ENCODE measurements around the gene TIMM22. TPM values are rescaled to one million over a fixed set of nuclear protein-coding genes. Genes with fewer than 3 reads are reported as not detected.

TIMM22 gene
- total RNA-seq, 1 experiment from 2014 or later = 13.6 TPM

DNA sequence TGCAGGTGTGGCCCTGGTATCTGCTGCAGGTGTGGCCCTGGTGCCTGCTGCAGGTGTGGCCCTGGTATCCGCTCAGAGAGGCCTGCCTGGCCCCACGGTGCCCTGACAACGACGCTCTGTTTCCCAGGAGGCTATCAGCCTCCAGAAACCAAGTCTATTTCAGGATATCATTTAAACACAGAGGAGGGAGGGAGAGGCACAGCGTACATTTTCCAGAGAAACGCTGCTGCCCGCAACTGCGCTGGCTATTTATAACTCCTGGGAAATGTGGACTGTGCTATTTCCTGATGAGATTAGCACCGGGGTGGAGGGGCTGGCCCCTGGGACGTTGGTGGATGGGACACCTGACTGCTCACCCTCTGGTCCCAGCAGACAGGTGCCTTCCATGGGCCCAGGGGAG lies 22.5 kb downstream of the TIMM22 start:
- DNase-seq (ENCODE audit: low read depth) = no peak

DNA sequence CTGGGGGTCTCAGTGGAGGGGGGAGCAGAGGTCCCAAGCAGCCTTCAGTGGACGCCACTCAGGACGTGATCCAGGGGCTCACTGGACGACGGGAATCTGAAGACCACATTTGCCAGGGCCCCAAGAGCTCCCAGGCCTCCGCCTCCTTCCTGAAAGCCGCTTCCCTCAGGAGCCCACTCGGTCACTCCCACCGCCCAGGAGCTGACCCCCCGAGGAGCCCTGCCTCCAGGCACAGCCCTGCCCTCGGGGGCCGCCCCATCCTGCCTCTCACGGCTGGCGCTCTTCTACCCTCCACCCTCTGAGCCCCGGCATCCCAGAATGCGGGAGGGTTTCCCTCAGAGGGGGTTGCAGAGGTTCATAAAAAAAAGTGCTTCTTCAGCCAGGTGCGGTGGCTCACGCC lies 24.2 kb downstream of the TIMM22 start:
- no peak for DNase-seq (ENCODE audit: low read depth)

DNA sequence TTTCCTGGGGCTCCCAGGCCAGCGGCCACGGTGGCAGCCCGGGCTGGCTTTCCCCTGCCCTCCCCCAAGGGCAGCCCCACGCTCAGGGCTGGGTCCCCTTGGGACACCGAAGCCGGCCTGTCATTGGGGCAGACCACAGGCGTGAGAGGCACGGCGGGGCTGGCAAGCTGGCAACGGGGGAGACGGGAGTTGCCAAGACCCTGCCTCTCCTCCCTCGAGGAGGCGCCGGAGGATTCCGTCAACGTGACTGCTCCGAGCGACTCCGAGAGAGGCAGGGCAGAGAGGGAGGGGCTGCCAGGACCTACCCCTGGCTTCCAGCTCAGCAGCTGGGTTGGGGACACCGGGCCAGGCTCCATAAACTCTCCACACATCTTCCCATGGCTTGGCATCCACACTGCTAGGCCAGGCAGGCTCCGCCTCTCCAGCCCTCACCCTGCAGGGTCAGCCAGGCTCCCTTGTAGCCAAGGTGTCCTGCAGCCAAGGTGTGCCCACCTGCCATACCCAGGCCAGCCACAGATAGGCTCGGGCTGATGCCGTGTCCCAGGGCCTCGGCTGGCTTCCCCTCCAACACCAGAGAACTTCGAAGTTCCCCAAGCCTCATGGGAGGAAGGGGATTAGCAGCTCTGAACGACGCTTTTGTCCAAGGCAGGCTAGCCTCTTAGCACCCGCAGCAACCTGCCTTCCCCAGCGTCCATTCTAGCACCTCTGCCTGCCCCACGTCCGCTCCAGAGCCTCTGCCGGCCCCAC lies 25.5 kb downstream of the TIMM22 start:
- DNase-seq (ENCODE audit: low read depth) = no peak

DNA sequence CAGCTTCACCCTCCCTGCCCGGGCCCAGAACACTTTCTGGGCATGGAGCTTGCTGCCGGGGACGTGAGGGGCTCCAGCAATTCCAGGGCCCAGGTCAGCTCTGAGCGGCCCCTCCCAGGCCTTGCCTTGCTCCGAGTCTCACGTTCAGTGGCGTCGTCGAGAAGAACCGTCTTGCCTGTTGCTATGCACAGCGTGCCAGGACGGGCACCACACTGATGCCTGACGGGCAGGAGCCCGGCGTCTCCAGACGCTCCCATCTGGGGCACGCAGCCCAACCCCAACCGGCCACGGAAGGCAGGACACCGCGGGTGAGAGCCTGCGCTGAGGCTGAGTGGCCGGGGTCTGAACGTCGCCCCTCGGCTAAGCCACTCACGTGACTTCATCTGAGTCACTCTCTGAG lies 27.1 kb downstream of the TIMM22 start:
- DNase-seq (ENCODE audit: low read depth) = no peak

DNA sequence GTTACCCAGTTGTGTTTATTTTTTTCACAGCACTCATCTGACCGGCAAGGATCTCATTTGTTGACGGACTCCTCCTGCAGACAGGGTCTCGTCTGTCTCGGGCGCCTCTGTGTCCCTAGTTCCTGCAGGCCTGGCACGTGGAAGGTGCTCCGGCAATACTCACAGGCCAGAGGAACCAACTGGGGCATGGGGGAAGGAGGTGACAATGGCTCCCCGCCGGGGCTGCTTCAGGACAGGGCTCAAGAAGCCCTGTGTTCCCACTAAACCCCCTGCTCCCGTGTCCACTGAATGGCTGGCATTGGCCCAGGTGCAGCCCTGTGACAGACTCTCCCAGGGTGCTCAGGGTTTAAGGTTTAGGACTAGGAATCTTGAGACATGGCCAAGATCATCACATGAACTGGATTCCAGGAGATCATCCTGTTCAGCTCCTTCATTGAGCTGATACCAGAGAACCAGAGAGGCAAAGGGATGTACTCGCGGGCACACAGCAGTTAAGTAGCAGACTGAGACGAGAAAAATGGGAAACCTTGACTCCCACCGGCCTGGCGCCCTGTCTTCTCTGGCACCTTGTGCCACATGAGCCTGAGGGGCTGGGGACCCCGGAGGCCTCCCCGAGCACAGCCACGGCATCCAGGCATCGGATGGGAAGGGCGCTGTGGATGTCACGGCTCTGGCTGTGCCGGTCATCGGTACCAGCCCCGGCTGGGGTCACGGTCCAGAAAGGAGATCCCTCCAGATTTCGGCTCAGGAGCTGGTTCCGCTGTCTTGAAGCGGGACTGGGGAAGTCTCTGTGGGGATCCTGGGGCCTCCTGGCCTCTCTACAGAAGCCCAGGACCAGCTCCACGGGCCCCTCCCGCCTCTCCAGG lies 29.0 kb downstream of the TIMM22 start:
- no peak for DNase-seq (ENCODE audit: low read depth)

DNA sequence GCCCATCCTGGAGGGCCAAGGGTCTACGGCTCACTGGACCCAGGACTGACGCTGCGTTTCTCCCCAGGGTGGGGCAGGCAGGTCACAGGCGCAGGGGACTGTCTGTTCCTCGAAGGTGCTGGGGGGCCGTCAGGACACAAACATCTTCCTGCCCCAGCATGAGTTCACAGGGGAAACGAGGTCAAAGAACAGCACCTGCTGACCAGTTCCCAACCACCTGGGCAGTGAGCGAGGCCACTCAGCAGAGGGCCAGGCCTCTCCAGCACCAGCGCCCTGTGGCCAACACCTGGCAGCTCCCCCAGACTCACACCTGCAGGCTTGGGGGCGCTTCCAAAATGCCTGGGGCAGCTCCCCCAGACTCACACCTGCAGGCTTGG lies 29.7 kb downstream of the TIMM22 start:
- DNase-seq (ENCODE audit: low read depth) = no peak

DNA sequence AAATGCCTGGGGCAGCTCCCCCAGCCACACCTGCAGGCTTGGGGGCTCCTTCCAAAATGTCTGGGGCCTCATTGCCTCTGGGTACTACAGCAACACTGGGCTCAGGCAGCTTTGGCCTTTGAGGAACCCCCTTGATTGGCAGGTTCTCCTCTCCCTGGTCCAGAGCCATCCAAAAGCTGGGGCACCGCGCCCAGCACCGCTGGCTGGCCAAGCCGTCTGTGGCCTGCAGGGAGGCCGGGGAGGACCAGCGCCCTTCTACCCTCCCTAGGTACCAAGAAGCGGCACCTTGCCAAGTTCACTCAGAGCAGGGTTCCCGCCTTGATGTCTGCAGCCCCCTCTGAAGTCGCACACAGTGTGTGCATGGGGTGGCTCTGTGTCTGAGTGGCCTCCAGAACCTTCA lies 30.1 kb downstream of the TIMM22 start:
- DNase-seq (ENCODE audit: low read depth) = no peak

GRCh38 chr17:1029196-1029921 lies 32.4 kb downstream of the TIMM22 start:
- DNase-seq (ENCODE audit: low read depth) = peak; percentile 42

DNA sequence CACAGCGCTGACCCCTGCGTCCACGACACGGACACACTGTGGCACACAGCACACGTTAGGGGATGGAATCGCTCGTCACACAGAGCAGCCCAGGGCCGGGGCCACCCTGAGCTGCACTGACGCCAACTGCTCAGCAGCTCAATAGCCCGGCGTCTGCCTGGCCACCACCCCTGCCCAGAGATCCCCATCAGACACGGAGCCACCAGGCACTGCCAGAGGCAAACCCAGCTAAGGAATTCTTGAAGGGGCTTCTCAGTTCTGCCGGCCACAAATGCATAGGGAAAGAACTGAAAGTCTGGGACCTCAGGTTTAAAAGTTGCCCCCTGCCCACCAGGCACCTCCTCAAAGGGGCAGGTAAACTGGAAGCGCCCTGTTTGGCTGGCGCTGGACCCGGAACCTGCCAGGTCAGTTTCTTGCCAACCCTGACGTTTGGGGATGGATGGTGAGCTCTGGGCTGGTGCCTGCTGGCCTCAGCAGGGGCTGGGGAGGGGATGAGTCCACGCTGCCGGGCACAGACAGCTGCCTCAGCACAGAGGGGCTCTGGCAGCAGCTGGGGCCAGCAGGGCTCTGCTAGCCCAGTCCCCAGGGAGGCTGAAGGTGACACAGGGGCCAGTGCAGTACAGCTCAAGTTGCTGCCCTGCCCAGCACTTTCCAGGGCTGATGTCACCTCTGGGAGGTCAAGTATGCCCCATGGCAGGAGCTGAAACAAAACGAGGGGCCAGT lies 33.2 kb downstream of the TIMM22 start:
- no peak for DNase-seq (ENCODE audit: low read depth)

- DNase-seq (ENCODE audit: low read depth) = no peak
These were observed 34.0 kb downstream of the TIMM22 start for GRCh38 chr17:1030684-1031532.

DNA sequence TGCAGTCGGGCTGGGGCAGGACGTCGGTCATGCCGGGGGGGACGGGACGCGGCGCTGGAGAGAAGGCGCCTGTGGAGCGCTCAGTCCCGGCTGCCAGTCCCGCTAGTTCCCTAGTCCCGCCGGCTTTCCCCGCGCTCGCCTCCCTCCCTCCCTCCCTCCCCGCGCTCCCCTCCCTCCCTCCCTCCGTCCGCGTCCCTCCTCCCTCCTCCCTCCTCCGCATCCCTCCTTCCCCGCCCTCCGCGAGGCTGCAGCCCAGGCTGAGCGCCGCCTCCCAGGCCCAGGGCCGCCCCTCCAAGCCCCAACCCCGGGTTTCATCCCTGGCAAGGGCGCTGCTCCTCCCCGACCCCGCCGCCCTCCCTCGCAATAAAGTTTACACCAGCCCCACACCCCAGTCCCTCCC lies 34.8 kb downstream of the TIMM22 start:
- DNase-seq (ENCODE audit: low read depth) = no peak

DNA sequence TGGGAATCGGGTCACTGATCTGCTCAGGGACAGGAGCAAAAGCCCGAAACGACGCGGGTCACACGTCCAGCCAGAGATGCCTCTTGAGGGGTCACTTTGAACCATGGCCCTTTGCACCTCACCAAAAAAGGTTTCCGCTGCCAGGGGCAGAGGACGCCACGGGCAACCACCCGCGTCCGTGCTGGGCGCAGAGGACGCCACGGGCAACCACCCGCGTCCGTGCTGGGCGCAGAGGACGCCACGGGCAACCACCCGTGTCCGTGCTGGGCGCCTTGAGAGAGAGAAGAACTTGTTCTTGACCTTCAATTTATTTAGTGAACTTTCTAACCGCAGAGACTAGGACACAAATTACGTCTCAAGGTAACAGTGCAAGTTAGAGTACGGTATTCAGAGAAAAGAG lies 35.5 kb downstream of the TIMM22 start:
- DNase-seq (ENCODE audit: low read depth) = no peak

DNA sequence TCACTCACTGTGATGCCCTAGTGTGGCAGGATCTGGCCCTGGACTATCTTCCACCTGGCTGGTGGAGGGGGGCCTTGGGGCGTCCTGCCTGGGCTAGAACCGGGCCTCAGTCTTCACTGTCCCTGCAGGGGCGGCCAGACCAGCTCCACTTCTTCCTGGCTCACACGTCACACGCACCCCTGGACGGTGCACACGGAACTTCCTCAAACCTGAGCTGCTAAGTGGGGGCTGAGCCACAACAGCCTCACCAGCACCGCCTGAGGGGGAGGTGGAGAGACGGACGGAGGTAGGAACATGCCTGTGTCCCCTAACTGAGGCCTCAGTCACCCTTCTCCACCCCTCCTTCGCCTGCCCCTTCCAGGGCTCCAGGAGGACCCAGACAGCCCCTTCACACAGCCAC lies 36.6 kb downstream of the TIMM22 start:
- DNase-seq (ENCODE audit: low read depth) = no peak

DNA sequence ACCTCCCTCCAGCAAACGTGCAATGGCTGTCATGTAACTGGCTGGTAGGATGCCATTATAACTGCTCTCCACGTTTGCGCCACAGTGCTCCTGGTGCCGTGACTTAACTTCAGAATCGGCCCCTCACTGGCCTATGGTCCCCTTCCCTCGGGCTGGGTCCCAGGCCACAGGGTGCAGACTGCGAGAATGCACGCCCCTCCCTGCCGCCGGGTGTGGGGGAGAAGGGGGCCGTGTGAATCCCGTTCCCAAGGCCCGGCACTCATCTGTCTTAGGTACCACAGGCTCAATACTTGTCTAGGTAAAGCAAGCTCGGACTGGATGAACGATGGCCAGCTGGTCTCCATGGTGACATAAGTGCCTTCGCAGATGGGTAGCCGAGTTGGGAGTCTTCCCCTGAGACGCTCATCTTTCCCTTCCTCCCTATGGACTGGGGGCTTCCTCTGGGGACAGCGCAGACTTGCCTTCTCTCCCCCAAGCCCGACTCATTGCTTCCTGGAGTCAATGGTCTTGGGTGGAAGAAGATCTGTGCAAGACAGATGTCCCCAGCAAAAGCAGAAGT lies 37.8 kb downstream of the TIMM22 start:
- no peak for DNase-seq (ENCODE audit: low read depth)

DNA sequence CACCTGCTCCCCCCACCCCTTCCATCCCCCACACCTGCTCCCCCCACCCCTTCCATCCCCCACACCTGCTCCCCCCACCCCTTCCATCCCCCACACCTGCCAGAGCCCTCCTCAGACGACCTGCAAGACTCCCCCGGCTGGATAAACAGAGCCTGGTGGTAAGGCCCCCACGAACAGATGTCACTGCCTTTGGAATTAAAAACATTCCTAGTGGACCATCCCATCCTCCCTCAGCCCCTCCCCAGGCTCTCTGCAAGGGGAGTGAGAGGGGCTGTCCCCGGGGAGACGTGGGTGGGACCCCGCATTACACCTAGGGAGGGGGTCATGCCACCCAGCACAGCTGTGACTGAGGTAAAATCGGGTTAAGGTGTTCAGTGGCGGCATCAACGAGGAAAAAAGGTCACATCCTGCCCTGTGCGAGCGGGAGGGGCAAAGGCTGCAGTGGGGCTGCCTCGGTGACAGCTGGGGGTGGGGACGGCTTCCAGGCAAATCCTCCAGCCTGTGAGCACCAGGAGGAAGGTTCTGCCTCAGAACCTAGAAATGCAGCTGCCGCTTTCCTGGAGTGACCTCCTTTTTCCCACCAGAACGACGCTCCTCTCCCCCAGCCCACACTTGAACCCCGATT lies 38.7 kb downstream of the TIMM22 start:
- DNase-seq (ENCODE audit: low read depth) = no peak

GRCh38 chr17:1036171-1036844 lies 39.4 kb downstream of the TIMM22 start:
- no peak for DNase-seq (ENCODE audit: low read depth)

DNA sequence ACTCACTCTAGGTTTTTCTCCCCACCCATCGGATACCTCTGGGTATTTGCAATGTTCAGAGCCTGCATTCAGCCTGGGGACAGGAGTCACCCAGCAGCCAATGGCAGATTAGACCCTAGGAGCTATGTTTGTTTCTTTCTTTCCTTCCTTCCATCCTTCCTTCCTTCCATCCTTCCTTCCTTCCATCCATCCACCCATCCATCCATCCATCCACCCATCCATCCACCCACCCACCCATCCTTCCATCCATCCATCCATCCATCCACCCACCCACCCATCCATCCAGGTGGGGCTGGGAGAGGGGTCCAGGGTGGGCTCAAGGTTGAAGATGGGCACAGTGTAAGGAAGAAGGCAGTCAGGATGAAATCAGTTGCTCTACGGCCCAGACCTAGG lies 39.9 kb downstream of the TIMM22 start:
- DNase-seq (ENCODE audit: low read depth) = no peak

GRCh38 chr17:1037238-1037879 lies 40.4 kb downstream of the TIMM22 start:
- no peak for DNase-seq (ENCODE audit: low read depth)
